Epithelial cell of esophagus (primary cell): ENCODE measurements around the gene AKNA.

Experiments used
- DNase-seq: peaks from one replicate; pipeline ENCODE4 v3.0.0; 2010; ENCODE audit warnings: low read depth
- H3K4me3 ChIP-seq: 2 replicates; pipeline ENCODE4 v1.5.1; 2011; ENCODE audit warnings: mild to moderate bottlenecking, low read length, control low read depth
- CTCF ChIP-seq: IDR thresholded peaks from 2 replicates; pipeline ENCODE4 v1.5.1; 2011; ENCODE audit warnings: low read depth, mild to moderate bottlenecking, low read length, control low read depth, inconsistent platforms; ENCODE audit not compliant: insufficient read depth; ENCODE audit errors: missing control alignments

Gene AKNA

GRCh38 chr9:114299286-114300152 is 88.3 kb downstream of the AKNA start:
- H3K4me3 ChIP-seq, result no peak overlapping the region
- no peak for TF ChIP-seq CTCF
- no peak for DNase-seq

- DNase-seq, result no peak
- TF ChIP-seq CTCF, result no peak
- H3K4me3 ChIP-seq, result no peak overlapping the region
Measured at GRCh38 chr9:114296338-114296737, 91.4 kb downstream of the AKNA start.

GRCh38 chr9:114294664-114295063 is 93.1 kb downstream of the AKNA start:
- no peak overlapping the region for H3K4me3 ChIP-seq
- DNase-seq, result no peak
- no peak for TF ChIP-seq CTCF

GRCh38 chr9:114291886-114292590 is 95.7 kb downstream of the AKNA start:
- no peak for TF ChIP-seq CTCF
- DNase-seq, result no peak
- H3K4me3 ChIP-seq, result no peak overlapping the region

- TF ChIP-seq CTCF, result peak; percentile 80
- no peak overlapping the region for H3K4me3 ChIP-seq
- peak; percentile 71 for DNase-seq
Measured at GRCh38 chr9:114291064-114291474, 96.7 kb downstream of the AKNA start.

GRCh38 chr9:114290561-114290986 is 97.2 kb downstream of the AKNA start:
- no peak for TF ChIP-seq CTCF
- no peak overlapping the region for H3K4me3 ChIP-seq
- no peak for DNase-seq
